Subcutaneous adipose tissue (tissue), 4 donors: Measurements from ENCODE around the gene SEPHS2. TPM values are rescaled to one million over a fixed set of nuclear protein-coding genes. Genes with fewer than 3 reads are reported as not detected.

Source experiments
- CTCF ChIP-seq: fragments of 450-650 bp; IDR thresholded peaks from one replicate; pipeline ENCODE4 v1.5.1; 2016; ENCODE audit warnings: low read depth, mild to moderate bottlenecking, control low read depth, antibody characterized with exemption, moderate library complexity
- small RNA-seq: library from RNA; depleted of rRNA; stranded (forward); fragments of <200 nt; gene quantifications from one replicate; pipeline ENCODE3, GENCODE V24; 2016
- total RNA-seq, 4 donors: library from RNA; depleted of rRNA; stranded (reverse); fragments of >200 nt; gene quantifications; one replicate each; pipeline ENCODE4 v1.1.0, GENCODE V29; 2016

The SEPHS2 gene
- total RNA-seq, 4 donors from 2014 or later = 27.7 to 42.3 (median 29.4) TPM

- TF ChIP-seq CTCF = no peak
Observed at GRCh38 chr16:30397776-30398660, 47.7 kb downstream of the SEPHS2 start.

GRCh38 chr16:30397056-30397455 lies 48.6 kb downstream of the SEPHS2 start:
- no peak for TF ChIP-seq CTCF

- no peak for TF ChIP-seq CTCF
Observed at GRCh38 chr16:30395992-30396585, 49.6 kb downstream of the SEPHS2 start.

GRCh38 chr16:30395155-30395991 lies 50.3 kb downstream of the SEPHS2 start, which contains the start of gene ZNF48:
Gene ZNF48 (plus strand): TSS chr16:30395420. CDS start chr16:30395795, 375 bp downstream.
- no peak for TF ChIP-seq CTCF

- TF ChIP-seq CTCF = no peak
Observed at GRCh38 chr16:30394592-30395154, 51.0 kb downstream of the SEPHS2 start.

Small RNA genes lying within 50 kb of the gene (small RNA-seq; reads per million reads assigned to genes)
- gene RF00019 (0.49 reads per million), gene RF00406 (0.97 reads per million), gene RNU7-61P (not detected)

Other genes starting within 250 kb of the SEPHS2 start
- 10 to 100 TPM in 2 of 4 donors, 1 to 10 TPM in 2; 5.1 to 22.5 (median 14.6) TPM for gene SULT1A3, start 246.6 kb downstream of the SEPHS2 start, total RNA-seq
- 10 to 100 TPM in 1 of 4 donors, 1 to 10 TPM in 3; 2.4 to 10.9 (median 5.7) TPM for gene NPIPB13, start 197.4 kb downstream of the SEPHS2 start, total RNA-seq
- gene CD2BP2, start 90.6 kb downstream of the SEPHS2 start, total RNA-seq = 10 to 100 TPM; 17.4 to 36.4 (median 30.5) TPM
- gene TBC1D10B, start 75.4 kb downstream of the SEPHS2 start, total RNA-seq = 10 to 100 TPM; 16.8 to 44.6 (median 18.8) TPM
- gene MYL11, start 71.1 kb downstream of the SEPHS2 start, total RNA-seq = not detected
- gene SEPTIN1, start 63.3 kb downstream of the SEPHS2 start, total RNA-seq = 1 to 10 TPM in 3 of 4 donors, under 1 TPM in 1; 0.33 to 4.4 (median 1.8) TPM
- gene ZNF48, start 50.5 kb downstream of the SEPHS2 start, total RNA-seq = 1 to 10 TPM; 2.1 to 5.7 (median 2.7) TPM
- 10 to 100 TPM in 3 of 4 donors, 1 to 10 TPM in 1; 8.2 to 18.6 (median 14.2) TPM for gene ZNF771, start 38.3 kb downstream of the SEPHS2 start, total RNA-seq
- gene DCTPP1, start 15.8 kb downstream of the SEPHS2 start, total RNA-seq = 10 to 100 TPM in 3 of 4 donors, 1 to 10 TPM in 1; 8.8 to 20.1 (median 15.2) TPM
- 10 to 100 TPM in 1 of 4 donors, 1 to 10 TPM in 3; 1.3 to 16.5 (median 4.1) TPM for gene ITGAL, start 26.9 kb upstream of the SEPHS2 start, total RNA-seq
- 10 to 100 TPM; 11.7 to 43.9 (median 19.2) TPM for gene ZNF768, start 80.7 kb upstream of the SEPHS2 start, total RNA-seq
- gene ZNF747, start 89.0 kb upstream of the SEPHS2 start, total RNA-seq = 10 to 100 TPM in 2 of 4 donors, 1 to 10 TPM in 2; 7.8 to 12.1 (median 10.1) TPM
- gene ZNF764, start 112.5 kb upstream of the SEPHS2 start, total RNA-seq = 10 to 100 TPM in 1 of 4 donors, 1 to 10 TPM in 3; 3.6 to 11.3 (median 4.9) TPM
- gene ZNF688, start 125.8 kb upstream of the SEPHS2 start, total RNA-seq = 10 to 100 TPM; 15.1 to 24.7 (median 17.0) TPM
- gene ZNF785, start 139.8 kb upstream of the SEPHS2 start, total RNA-seq = 1 to 10 TPM; 2.9 to 8.4 (median 6.6) TPM
- 1 to 10 TPM; 5.3 to 9.8 (median 7.4) TPM for gene ZNF689, start 164.5 kb upstream of the SEPHS2 start, total RNA-seq
- gene PRR14, start 205.1 kb upstream of the SEPHS2 start, total RNA-seq = 10 to 100 TPM; 16.0 to 46.0 (median 22.1) TPM
- 10 to 100 TPM in 3 of 4 donors, 1 to 10 TPM in 1; 8.0 to 25.8 (median 16.3) TPM for gene FBRS, start 212.6 kb upstream of the SEPHS2 start, total RNA-seq